ENCODE results near the gene TMEM202.

Gene TMEM202

DNA sequence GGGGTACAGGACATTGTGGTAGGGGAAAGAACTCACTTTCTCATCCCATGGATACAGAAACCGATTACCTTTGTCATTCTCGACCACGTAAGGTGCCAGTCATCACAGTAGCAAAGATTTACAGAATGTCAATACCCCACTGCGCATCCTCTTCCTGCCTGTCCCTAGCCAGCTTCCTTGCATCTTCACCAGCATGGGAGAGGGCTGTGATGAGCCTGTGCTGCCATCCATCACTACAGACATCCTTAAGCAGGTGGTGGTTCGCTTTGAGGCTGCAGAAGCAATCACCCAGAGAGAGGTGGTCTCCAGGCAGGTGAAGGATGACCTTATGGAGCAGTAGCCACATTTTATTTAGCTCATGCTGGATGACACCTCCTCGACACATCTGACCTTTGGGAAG, 52.7 kb downstream of the TMEM202 start:
- Histone ChIP-seq H3K4me1 (ENCODE audit: insufficient read depth, low read length, severe bottlenecking) (no peaks in the 10 kb centered on the region), H3F3A (ENCODE audit: insufficient read depth, low read length) (no peaks in the 10 kb centered on the region), H3K27me3 (ENCODE audit: insufficient read depth, low read length) (no peaks in the 10 kb centered on the region; the same call in 1 of the 2 replicates), H3K36me3 (ENCODE audit: insufficient read depth, low read length) (no peaks in the 10 kb centered on the region), H3K9me3 (ENCODE audit: low read length) (no peaks in the 10 kb centered on the region), H3K79me2 (ENCODE audit: insufficient read depth, low read length) (no peaks in the 10 kb centered on the region), H4K20me1 (ENCODE audit: insufficient read depth, low read length) (no peaks in the 10 kb centered on the region), H3K4me2 (ENCODE audit: low read length) (no peak overlapping the region), H3K4me3 (ENCODE audit: low read depth, low read length, poor library complexity, severe bottlenecking) (no peak overlapping the region), H3K27ac (ENCODE audit: low read depth, low read length, poor library complexity, severe bottlenecking) (no peak overlapping the region), H3K9ac (ENCODE audit: low read length) (no peak overlapping the region), H3K9me2 (ENCODE audit: low read depth, low read length) (no peaks in the 10 kb centered on the region), H2AFZ (ENCODE audit: low read length) (no peak overlapping the region)
- TF ChIP-seq, protein P1, sequence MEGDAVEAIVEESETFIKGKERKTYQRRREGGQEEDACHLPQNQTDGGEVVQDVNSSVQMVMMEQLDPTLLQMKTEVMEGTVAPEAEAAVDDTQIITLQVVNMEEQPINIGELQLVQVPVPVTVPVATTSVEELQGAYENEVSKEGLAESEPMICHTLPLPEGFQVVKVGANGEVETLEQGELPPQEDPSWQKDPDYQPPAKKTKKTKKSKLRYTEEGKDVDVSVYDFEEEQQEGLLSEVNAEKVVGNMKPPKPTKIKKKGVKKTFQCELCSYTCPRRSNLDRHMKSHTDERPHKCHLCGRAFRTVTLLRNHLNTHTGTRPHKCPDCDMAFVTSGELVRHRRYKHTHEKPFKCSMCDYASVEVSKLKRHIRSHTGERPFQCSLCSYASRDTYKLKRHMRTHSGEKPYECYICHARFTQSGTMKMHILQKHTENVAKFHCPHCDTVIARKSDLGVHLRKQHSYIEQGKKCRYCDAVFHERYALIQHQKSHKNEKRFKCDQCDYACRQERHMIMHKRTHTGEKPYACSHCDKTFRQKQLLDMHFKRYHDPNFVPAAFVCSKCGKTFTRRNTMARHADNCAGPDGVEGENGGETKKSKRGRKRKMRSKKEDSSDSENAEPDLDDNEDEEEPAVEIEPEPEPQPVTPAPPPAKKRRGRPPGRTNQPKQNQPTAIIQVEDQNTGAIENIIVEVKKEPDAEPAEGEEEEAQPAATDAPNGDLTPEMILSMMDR (IDR thresholded peaks at IDR 0.05; ENCODE audit: low read length) = no peak
- no peak for TF ChIP-seq EZH2 (IDR thresholded peaks at IDR 0.05; ENCODE audit: borderline replicate concordance, low read length)

DNA sequence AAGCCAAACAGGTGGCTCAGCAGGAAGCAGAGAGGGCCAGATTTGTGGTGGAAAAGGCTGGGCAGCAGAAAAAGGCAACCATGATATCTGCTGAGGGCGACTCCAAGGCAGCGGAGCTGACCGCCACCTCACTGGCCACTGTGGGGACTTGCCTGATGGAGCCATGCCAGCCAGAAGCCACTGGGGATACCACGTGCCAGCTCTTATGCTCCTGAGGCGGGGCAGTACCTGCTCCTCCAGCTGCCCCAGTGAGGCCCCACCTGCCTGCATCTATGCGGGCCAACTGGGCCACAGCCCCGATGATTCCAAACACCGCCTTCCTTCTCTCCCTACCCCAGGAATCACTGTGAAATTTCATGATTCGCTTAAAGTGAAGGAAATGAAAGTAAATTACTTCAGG, 53.1 kb downstream of the TMEM202 start:
- Histone ChIP-seq H2AFZ (ENCODE audit: low read length) (no peak overlapping the region), H3K4me3 (ENCODE audit: low read depth, low read length, poor library complexity, severe bottlenecking) (no peak overlapping the region), H3K27ac (ENCODE audit: low read depth, low read length, poor library complexity, severe bottlenecking) (no peak overlapping the region), H3K27me3 (ENCODE audit: insufficient read depth, low read length) (no peaks in the 10 kb centered on the region; the same call in 1 of the 2 replicates), H3K79me2 (ENCODE audit: insufficient read depth, low read length) (no peaks in the 10 kb centered on the region), H3K4me1 (ENCODE audit: insufficient read depth, low read length, severe bottlenecking) (no peaks in the 10 kb centered on the region), H3F3A (ENCODE audit: insufficient read depth, low read length) (no peaks in the 10 kb centered on the region), H3K9ac (ENCODE audit: low read length) (no peak overlapping the region), H3K4me2 (ENCODE audit: low read length) (no peak overlapping the region), H3K9me3 (ENCODE audit: low read length) (no peaks in the 10 kb centered on the region), H3K36me3 (ENCODE audit: insufficient read depth, low read length) (no peaks in the 10 kb centered on the region), H4K20me1 (ENCODE audit: insufficient read depth, low read length) (no peaks in the 10 kb centered on the region), H3K9me2 (ENCODE audit: low read depth, low read length) (no peaks in the 10 kb centered on the region)
- TF ChIP-seq EZH2 (IDR thresholded peaks at IDR 0.05; ENCODE audit: borderline replicate concordance, low read length) = no peak
- TF ChIP-seq, protein P1 (IDR thresholded peaks at IDR 0.05; ENCODE audit: low read length) = no peak

DNA sequence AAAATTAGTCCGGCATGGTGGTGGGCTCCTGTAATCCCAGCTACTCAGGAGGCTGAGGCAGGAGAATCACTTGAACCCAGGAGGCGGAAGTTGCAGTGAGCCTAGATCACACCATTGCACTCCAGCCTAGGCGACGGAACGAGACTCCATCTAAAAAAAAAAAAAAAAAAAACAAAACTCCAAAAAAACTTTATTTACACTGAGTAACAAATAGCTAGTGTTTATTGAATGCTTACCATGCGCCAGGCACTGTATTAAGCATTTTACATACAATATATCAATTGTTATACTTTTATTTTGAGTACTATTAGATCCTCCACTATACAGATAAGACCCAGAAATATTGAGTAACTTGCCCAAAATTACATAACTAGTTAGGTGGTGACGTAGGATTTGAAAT, 58.6 kb downstream of the TMEM202 start:
- H3K4me2 ChIP-seq (ENCODE audit: low read length) = no peak overlapping the region
- TF ChIP-seq, protein P1 (IDR thresholded peaks at IDR 0.05; ENCODE audit: low read length) = no peak
- no peak for TF ChIP-seq EZH2 (IDR thresholded peaks at IDR 0.05; ENCODE audit: borderline replicate concordance, low read length)
- H3K4me3 ChIP-seq (ENCODE audit: low read depth, low read length, poor library complexity, severe bottlenecking) = no peak overlapping the region
- peaks cover 5% of the 10 kb centered on the region for H3K4me1 ChIP-seq (ENCODE audit: insufficient read depth, low read length, severe bottlenecking)
- H3F3A ChIP-seq (ENCODE audit: insufficient read depth, low read length) = no peaks in the 10 kb centered on the region
- no peak overlapping the region for H2AFZ ChIP-seq (ENCODE audit: low read length)
- H3K9me2 ChIP-seq (ENCODE audit: low read depth, low read length) = no peaks in the 10 kb centered on the region
- no peaks in the 10 kb centered on the region for H3K9me3 ChIP-seq (ENCODE audit: low read length)
- no peak overlapping the region for H3K27ac ChIP-seq (ENCODE audit: low read depth, low read length, poor library complexity, severe bottlenecking)
- H4K20me1 ChIP-seq (ENCODE audit: insufficient read depth, low read length) = no peaks in the 10 kb centered on the region
- H3K27me3 ChIP-seq (ENCODE audit: insufficient read depth, low read length) = no peaks in the 10 kb centered on the region; the same call in 1 of the 2 replicates
- no peak overlapping the region for H3K9ac ChIP-seq (ENCODE audit: low read length)
- no peaks in the 10 kb centered on the region for H3K79me2 ChIP-seq (ENCODE audit: insufficient read depth, low read length)
- no peaks in the 10 kb centered on the region for H3K36me3 ChIP-seq (ENCODE audit: insufficient read depth, low read length)

All from OCI-LY1 (cell line).